ENCODE measurements around the gene DIAPH1.

Gene DIAPH1

DNA sequence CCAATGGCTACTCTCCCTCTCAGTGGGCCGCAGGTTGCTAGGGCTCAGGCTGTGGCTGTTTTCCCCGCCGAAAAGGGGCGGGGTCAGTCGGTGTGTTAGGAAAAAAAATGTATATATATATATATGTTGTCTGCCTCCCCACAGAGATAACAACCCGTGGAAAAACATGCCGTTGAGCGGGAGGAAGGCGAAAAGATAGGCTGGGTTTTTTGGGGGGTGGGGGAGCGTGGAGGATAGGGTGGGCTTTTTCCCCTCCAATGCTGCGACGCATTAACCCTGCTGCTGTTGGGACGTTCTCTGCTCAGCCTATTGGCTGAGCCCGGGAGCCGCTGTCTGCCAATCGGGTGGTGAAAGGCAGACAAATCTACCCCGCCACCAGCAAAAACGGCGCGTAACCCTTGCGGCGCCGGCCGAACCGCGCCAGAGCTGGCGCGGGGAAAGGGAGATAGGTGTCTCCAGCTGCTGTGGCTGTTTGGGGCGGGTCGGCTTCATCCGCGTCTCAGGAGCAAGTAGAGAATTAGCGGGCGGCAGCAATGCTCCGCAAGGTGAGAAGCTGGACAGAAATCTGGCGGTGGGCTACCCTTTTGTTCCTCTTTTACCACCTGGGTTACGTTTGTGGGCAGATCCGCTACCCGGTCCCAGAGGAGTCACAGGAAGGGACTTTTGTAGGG lies 134.0 kb downstream of the DIAPH1 start, which contains the start of gene PCDHGC4:
TSS of gene PCDHGC4 (plus strand) at position 390 of the 671 bp plus-strand sequence. CDS start at position 534, 144 bp downstream.
- Histone ChIP-seq H3K9ac (peak within 1 kb of the TSS; percentile 80), H3K4me2 (peak within 1 kb of the TSS; percentile 96), H3K27ac (peak within 1 kb of the TSS; percentile 75), H3K4me1 (peaks cover 86% of the 10 kb centered on the region), H3K9me3 (0 out of 2 replicates have a peak, but pooled peaks cover 8% of the 10 kb centered on the region), H3K4me3 (peak within 1 kb of the TSS; percentile 71), H3K36me3 (peaks cover 37% of the 10 kb centered on the region), H3K27me3 (no peaks in the 10 kb centered on the region), H4K20me1 (peaks cover 11% of the 10 kb centered on the region; the same call in 1 of the 2 replicates)
- TF ChIP-seq Cebpa-rat (IDR thresholded peaks at IDR 0.05), result no peak

DNA sequence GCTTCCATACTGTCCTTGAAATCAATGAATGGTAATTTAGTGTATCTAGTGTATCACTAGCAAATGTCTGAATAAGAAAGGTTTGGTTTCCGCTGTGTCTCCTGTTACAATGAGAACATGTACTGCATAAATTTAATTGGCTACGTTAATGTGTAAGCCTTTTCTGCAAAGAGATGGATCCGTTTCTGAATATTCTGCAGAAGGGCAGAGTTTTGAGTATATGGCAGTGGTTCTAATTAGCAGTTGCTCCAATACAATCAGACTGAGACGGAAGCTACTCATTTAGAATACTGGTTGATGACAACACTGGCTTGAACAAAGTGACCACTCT lies 134.5 kb downstream of the DIAPH1 start:
- Histone ChIP-seq H3K9me3 (0 out of 2 replicates have a peak, but pooled peaks cover 8% of the 10 kb centered on the region), H3K4me2 (peak overlapping the region; percentile 96), H3K4me3 (peak overlapping the region; percentile 71), H3K27me3 (no peaks in the 10 kb centered on the region), H3K36me3 (peaks cover 32% of the 10 kb centered on the region), H3K27ac (no peak overlapping the region), H3K9ac (peak overlapping the region; percentile 80; the same call in 1 of the 2 replicates), H4K20me1 (peaks cover 11% of the 10 kb centered on the region), H3K4me1 (peaks cover 86% of the 10 kb centered on the region)
- TF ChIP-seq Cebpa-rat (IDR thresholded peaks at IDR 0.05), result no peak

- Histone ChIP-seq H3K27me3 (no peaks in the 10 kb centered on the region), H3K4me2 (peak overlapping the region; percentile 96), H3K9me3 (0 out of 2 replicates have a peak, but pooled peaks cover 8% of the 10 kb centered on the region), H4K20me1 (peaks cover 11% of the 10 kb centered on the region), H3K36me3 (peaks cover 28% of the 10 kb centered on the region), H3K27ac (no peak overlapping the region), H3K4me1 (peaks cover 86% of the 10 kb centered on the region), H3K9ac (no peak overlapping the region), H3K4me3 (0 out of 2 replicates have a peak overlapping the region, but pooled peaks have one; percentile 71)
- no peak for TF ChIP-seq Cebpa-rat (IDR thresholded peaks at IDR 0.05)
Observed at GRCh38 chr5:141483902-141484301, 134.9 kb downstream of the DIAPH1 start.

DNA sequence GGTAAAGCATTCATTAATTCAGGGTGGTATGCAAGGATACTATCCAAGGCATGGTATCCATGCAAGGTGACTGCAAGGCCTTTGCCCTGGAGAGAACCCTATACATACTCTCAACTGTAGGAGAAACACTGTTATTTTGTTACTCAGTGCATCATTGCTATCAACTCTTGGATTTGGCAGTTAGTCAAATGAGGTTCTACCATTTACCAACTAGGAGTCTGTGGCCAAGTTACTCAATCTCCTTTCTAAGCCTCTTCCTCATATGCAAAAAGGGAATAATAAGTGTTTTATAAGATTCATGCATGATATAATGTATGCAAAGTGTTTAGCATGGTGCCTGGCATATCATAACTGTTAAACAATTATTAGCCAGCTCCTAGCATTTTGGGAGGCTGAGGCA lies 139.0 kb downstream of the DIAPH1 start:
- Histone ChIP-seq H3K9me3 (no peaks in the 10 kb centered on the region), H4K20me1 (peaks cover 19% of the 10 kb centered on the region), H3K4me1 (peaks cover 69% of the 10 kb centered on the region), H3K36me3 (peaks cover 4% of the 10 kb centered on the region; the same call in 1 of the 2 replicates), H3K27ac (no peak overlapping the region), H3K4me3 (no peak overlapping the region), H3K9ac (no peak overlapping the region), H3K27me3 (peaks cover 28% of the 10 kb centered on the region), H3K4me2 (peak overlapping the region; percentile 84)
- TF ChIP-seq Cebpa-rat (IDR thresholded peaks at IDR 0.05), result no peak

DNA sequence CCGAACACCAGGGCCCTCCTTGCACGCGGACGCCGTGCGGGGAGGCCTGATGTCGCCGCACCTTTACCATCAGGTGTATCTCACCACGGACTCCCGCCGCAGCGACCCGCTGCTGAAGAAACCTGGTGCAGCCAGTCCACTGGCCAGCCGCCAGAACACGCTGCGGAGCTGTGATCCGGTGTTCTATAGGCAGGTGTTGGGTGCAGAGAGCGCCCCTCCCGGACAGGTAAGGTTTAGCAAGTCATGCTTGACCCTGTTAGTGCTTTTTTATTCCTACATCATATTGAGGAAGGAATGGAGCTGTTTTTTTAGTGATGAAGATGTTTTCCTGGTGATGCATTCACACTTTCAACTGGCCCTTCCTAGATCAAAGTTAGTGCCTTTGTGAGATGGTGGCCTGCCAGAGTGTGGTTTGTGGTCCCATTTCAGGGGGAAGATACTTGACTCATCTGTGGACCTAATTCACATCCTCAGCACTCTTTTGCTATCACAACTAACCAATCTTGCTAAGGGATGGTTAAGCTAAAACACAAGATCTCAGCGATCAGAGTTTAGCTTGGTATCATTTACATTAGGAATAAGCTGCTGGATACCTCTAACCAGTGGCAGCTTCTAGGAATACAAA lies 140.4 kb downstream of the DIAPH1 start:
- Histone ChIP-seq H4K20me1 (peaks cover 19% of the 10 kb centered on the region), H3K4me2 (peak overlapping the region; percentile 84), H3K27me3 (peaks cover 28% of the 10 kb centered on the region), H3K9me3 (no peaks in the 10 kb centered on the region), H3K9ac (0 out of 2 replicates have a peak overlapping the region, but pooled peaks have one; percentile 33), H3K27ac (no peak overlapping the region), H3K4me1 (peaks cover 57% of the 10 kb centered on the region), H3K36me3 (peaks cover 4% of the 10 kb centered on the region; the same call in 1 of the 2 replicates), H3K4me3 (peak overlapping the region; percentile 79)
- TF ChIP-seq Cebpa-rat (IDR thresholded peaks at IDR 0.05), result no peak

- Histone ChIP-seq H3K36me3 (peaks cover 4% of the 10 kb centered on the region; the same call in 1 of the 2 replicates), H3K4me2 (peak overlapping the region; percentile 84), H3K4me1 (peaks cover 51% of the 10 kb centered on the region), H3K27me3 (peaks cover 28% of the 10 kb centered on the region), H3K9me3 (no peaks in the 10 kb centered on the region), H3K4me3 (peak overlapping the region; percentile 79), H3K9ac (no peak overlapping the region; the same call in 1 of the 2 replicates), H4K20me1 (peaks cover 19% of the 10 kb centered on the region), H3K27ac (no peak overlapping the region)
- no peak for TF ChIP-seq Cebpa-rat (IDR thresholded peaks at IDR 0.05)
Observed at GRCh38 chr5:141477815-141478214, 141.0 kb downstream of the DIAPH1 start.

GRCh38 chr5:141477044-141477575 lies 141.7 kb downstream of the DIAPH1 start:
- H3K27ac ChIP-seq, result no peak overlapping the region
- peaks cover 51% of the 10 kb centered on the region for H3K4me1 ChIP-seq
- peak overlapping the region; percentile 84 for H3K4me2 ChIP-seq
- peak overlapping the region; percentile 79 for H3K4me3 ChIP-seq
- peaks cover 4% of the 10 kb centered on the region; the same call in 1 of the 2 replicates for H3K36me3 ChIP-seq
- no peak for TF ChIP-seq Cebpa-rat (IDR thresholded peaks at IDR 0.05)
- H3K9ac ChIP-seq, result peak overlapping the region; percentile 81
- peaks cover 28% of the 10 kb centered on the region for H3K27me3 ChIP-seq
- peaks cover 19% of the 10 kb centered on the region for H4K20me1 ChIP-seq
- H3K9me3 ChIP-seq, result no peaks in the 10 kb centered on the region

DNA sequence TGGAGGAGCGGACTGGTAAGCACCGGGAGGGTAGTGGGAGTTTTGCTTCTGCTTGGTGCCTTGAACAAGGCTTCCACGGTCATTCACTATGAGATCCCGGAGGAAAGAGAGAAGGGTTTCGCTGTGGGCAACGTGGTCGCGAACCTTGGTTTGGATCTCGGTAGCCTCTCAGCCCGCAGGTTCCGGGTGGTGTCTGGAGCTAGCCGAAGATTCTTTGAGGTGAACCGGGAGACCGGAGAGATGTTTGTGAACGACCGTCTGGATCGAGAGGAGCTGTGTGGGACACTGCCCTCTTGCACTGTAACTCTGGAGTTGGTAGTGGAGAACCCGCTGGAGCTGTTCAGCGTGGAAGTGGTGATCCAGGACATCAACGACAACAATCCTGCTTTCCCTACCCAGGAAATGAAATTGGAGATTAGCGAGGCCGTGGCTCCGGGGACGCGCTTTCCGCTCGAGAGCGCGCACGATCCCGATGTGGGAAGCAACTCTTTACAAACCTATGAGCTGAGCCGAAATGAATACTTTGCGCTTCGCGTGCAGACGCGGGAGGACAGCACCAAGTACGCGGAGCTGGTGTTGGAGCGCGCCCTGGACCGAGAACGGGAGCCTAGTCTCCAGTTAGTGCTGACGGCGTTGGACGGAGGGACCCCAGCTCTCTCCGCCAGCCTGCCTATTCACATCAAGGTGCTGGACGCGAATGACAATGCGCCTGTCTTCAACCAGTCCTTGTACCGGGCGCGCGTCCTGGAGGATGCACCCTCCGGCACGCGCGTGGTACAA lies 142.5 kb downstream of the DIAPH1 start:
- Histone ChIP-seq H3K27ac (peak overlapping the region; percentile 61), H3K4me1 (peaks cover 47% of the 10 kb centered on the region), H3K4me3 (peak overlapping the region; percentile 79), H3K4me2 (peak overlapping the region; percentile 84), H3K9ac (peak overlapping the region; percentile 81), H4K20me1 (peaks cover 19% of the 10 kb centered on the region), H3K36me3 (peaks cover under 1% of the 10 kb centered on the region; the same call in 1 of the 2 replicates), H3K27me3 (peaks cover 28% of the 10 kb centered on the region), H3K9me3 (no peaks in the 10 kb centered on the region)
- no peak for TF ChIP-seq Cebpa-rat (IDR thresholded peaks at IDR 0.05)

- Histone ChIP-seq H3K4me2 (peak within 1 kb of the TSS; percentile 84), H3K27ac (peak within 1 kb of the TSS; percentile 61), H3K27me3 (peaks cover 28% of the 10 kb centered on the region), H3K9ac (peak within 1 kb of the TSS; percentile 81), H4K20me1 (peaks cover 19% of the 10 kb centered on the region), H3K9me3 (no peaks in the 10 kb centered on the region), H3K36me3 (no peaks in the 10 kb centered on the region), H3K4me3 (peak within 1 kb of the TSS; percentile 79), H3K4me1 (peaks cover 41% of the 10 kb centered on the region)
- TF ChIP-seq Cebpa-rat (IDR thresholded peaks at IDR 0.05), result no peak
Observed at GRCh38 chr5:141475625-141476131, 143.1 kb downstream of the DIAPH1 start, which contains the start of gene PCDHGC3. Gene PCDHGC3 (plus strand): TSS chr5:141475966. CDS start chr5:141476117, 151 bp downstream.
